Transverse colon (tissue), 4 donors: ENCODE data around the gene MTPN. TPM values are rescaled to one million over a fixed set of nuclear protein-coding genes. Genes with fewer than 3 reads are reported as not detected.

Experiments
- DNase-seq: peaks from one replicate; pipeline ENCODE4 v3.0.0-alpha.2; 2019
- H3K27ac ChIP-seq, 4 donors: fragments of 200-600 bp; sonication (generic); 2 replicates each; pipeline ENCODE4 v1.5.1; 2016 to 2018; ENCODE audit warnings: inconsistent platforms in 4 of 4
- H3K27me3 ChIP-seq: fragments of 200-600 bp; sonication (generic); 2 replicates; pipeline ENCODE4 v1.5.1; 2017; ENCODE audit warnings: inconsistent platforms
- H3K36me3 ChIP-seq, 4 donors: fragments of 200-600 bp; sonication (generic); 2 replicates each; pipeline ENCODE4 v1.5.1; 2017 to 2019; ENCODE audit warnings: inconsistent platforms in 4 of 4
- H3K4me1 ChIP-seq, 4 donors: fragments of 200-600 bp; sonication (generic); 2 replicates each; pipeline ENCODE4 v1.5.1; 2017 to 2020; ENCODE audit warnings: inconsistent platforms in 4 of 4
- H3K4me3 ChIP-seq, 4 donors: fragments of 200-600 bp; sonication (generic); 1 replicate in 1 of 4; 2 replicates in 3 of 4; pipeline versions ENCODE4 v1.5.1 to v1.6.1; 2017 to 2019; ENCODE audit warnings: inconsistent platforms in 4 of 4
- H3K9me3 ChIP-seq, 2 donors: fragments of 200-600 bp; sonication (generic); 2 replicates each; pipeline ENCODE4 v1.5.1; 2017 to 2019; ENCODE audit warnings: inconsistent platforms in 2 of 2
- CTCF ChIP-seq, 5 experiments: fragments of 200-600 bp in 3 of 5; fragments of 450-650 bp in 2 of 5; sonication (generic) in 3 of 5; IDR thresholded peaks; 1 replicate in 2 of 5; 2 replicates in 3 of 5; pipeline ENCODE4 v1.5.1; 2016 to 2017; ENCODE audit warnings: antibody characterized with exemption in 5 of 5, inconsistent platforms in 3 of 5, mild to moderate bottlenecking in 2 of 5, moderate library complexity in 1 of 5
- EP300 ChIP-seq: sonication (generic); formaldehyde crosslinking; IDR thresholded peaks from one replicate; pipeline ENCODE4 v1.6.1; 2017; ENCODE audit warnings: antibody characterized with exemption, low read depth
- POLR2A ChIP-seq: fragments of 450-650 bp; IDR thresholded peaks from one replicate; pipeline ENCODE4 v1.6.1; 2016; ENCODE audit warnings: antibody characterized with exemption, mild to moderate bottlenecking, moderate library complexity
- POLR2AphosphoS5 ChIP-seq, 3 donors: sonication (generic); formaldehyde crosslinking; IDR thresholded peaks; one replicate each; pipeline ENCODE4 v1.6.1; 2016; ENCODE audit warnings: antibody characterized with exemption in 3 of 3
- WGBS, 2 donors: methylation state at CpG; one replicate each; pipeline ENCODE4 v1.1.5; 2018; ENCODE audit warnings: low coverage in 1 of 2; 5-methylcytosine and 5-hydroxymethylcytosine counted together
- in situ Hi-C, 4 donors: fragments of 200-750 bp; cut with MboI; loops; one replicate each; pipeline versions ENCODE4 v1.15.0 to v1.15.1; 2017; ENCODE audit warnings: low sequenced_read_pairs in 3 of 4, low pct_ligation_motif_present in 1 of 4, low pct_unique_long_range_greater_than_20kb in 1 of 4
- intact Hi-C: fragments of 100-400 bp; cut with DNase I; formaldehyde crosslinking; loops from one replicate; pipeline ENCODE4 v1.15.1; 2023; ENCODE audit warnings: low total_unique reads
- total RNA-seq, 4 donors: library from RNA; depleted of rRNA; stranded (reverse); fragments of >200 nt; gene quantifications; one replicate each; pipeline ENCODE4 v1.1.0, GENCODE V29; 2016

The MTPN gene
- total RNA-seq, 4 donors from 2014 or later, result 44.9 to 71.7 (median 65.5) TPM

DNA sequence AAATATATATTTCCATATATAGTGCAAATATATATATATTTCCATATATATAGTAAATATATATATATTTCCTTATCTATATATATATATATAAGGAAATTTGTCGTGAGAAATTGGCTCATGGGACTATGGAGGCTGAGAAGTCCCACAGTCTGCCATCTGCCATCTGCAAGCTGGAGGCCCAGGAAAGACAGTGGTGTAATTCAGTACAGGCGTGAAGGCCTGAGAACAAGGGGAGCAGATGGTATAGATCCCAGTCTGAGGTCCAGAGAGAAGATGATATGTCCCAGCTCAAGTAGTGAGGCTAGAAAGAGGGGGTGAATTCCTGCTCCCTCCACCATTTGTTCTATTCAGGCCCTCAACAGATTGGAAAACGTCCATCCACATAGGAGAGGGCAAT is 78.9 kb downstream of the MTPN start:
- no peak for DNase-seq
- no peaks in the 10 kb centered on the region for H3K9me3 ChIP-seq
- no peaks in the 10 kb centered on the region for H3K27me3 ChIP-seq
- H3K4me1 ChIP-seq, result no peaks in the 10 kb centered on the region
- H3K4me3 ChIP-seq, result no peak overlapping the region
- H3K36me3 ChIP-seq, result no peaks in the 10 kb centered on the region
- in situ Hi-C loops (no loop called here), intact Hi-C loops (no loop called here)
- H3K27ac ChIP-seq, result no peak overlapping the region
- TF ChIP-seq POLR2AphosphoS5 (IDR thresholded peaks at IDR 0.05) (no peak), POLR2A (no peak), CTCF (IDR thresholded peaks at IDR 0.05) (no peak), EP300 (no peak)
- WGBS, 2 donors, result 61 to 76% methylated on average over 2 to 3 of the region's 3 CpGs

- in situ Hi-C loops, result no loop called here
Measured at GRCh38 chr7:135894816-135895215, 82.3 kb downstream of the MTPN start.

DNA sequence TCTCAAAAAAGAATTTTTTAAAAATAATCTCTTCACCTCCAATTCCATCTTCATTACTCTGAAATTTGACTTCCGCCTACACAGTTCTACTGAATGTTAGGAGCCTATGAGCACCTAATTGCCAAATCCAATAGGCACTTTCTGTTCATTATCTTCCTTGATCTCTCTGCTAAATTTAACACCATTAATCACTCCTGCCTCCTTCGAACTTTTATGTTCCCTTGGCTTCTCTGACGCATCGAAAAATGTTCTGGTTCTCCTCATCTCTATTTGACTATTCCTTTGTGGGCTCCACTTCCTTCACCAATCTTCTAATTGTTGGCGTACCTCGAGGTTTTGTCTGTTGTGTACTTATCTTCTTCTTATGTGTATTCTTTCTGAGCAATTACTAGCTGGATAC is 87.3 kb downstream of the MTPN start:
- Histone ChIP-seq H3K27ac (no peak overlapping the region), H3K4me1 (no peaks in the 10 kb centered on the region), H3K27me3 (no peaks in the 10 kb centered on the region), H3K4me3 (no peak overlapping the region), H3K9me3 (no peaks in the 10 kb centered on the region), H3K36me3 (no peaks in the 10 kb centered on the region)
- intact Hi-C loops (no loop called here), in situ Hi-C loops (no loop called here)
- 73 to 84% methylated on average over 6 of the region's 6 CpGs for WGBS, 2 donors
- TF ChIP-seq POLR2AphosphoS5 (IDR thresholded peaks at IDR 0.05), result peak in 1 of 3 donors; percentile 32
- TF ChIP-seq POLR2A, result no peak
- DNase-seq, result no peak

More at GRCh38 chr7:135894816-135895215, 82.3 kb downstream of the MTPN start:
- Histone ChIP-seq H3K27ac (no peak overlapping the region), H3K27me3 (no peaks in the 10 kb centered on the region), H3K4me1 (no peaks in the 10 kb centered on the region), H3K4me3 (no peak overlapping the region), H3K36me3 (no peaks in the 10 kb centered on the region), H3K9me3 (no peaks in the 10 kb centered on the region)
- DNase-seq, result no peak
- intact Hi-C loops, result no loop called here
- TF ChIP-seq EP300 (no peak), POLR2AphosphoS5 (IDR thresholded peaks at IDR 0.05) (no peak), POLR2A (no peak)
- WGBS, 2 donors, result 88 to 91% methylated on average over 3 of the region's 3 CpGs

GRCh38 chr7:135888740-135889139 is 88.4 kb downstream of the MTPN start:
- Histone ChIP-seq H3K27ac (no peak overlapping the region), H3K27me3 (no peaks in the 10 kb centered on the region), H3K36me3 (no peaks in the 10 kb centered on the region), H3K4me1 (no peaks in the 10 kb centered on the region), H3K9me3 (no peaks in the 10 kb centered on the region), H3K4me3 (no peak overlapping the region)
- in situ Hi-C loops (no loop called here), intact Hi-C loops (no loop called here)
- WGBS, 2 donors, result 67 to 74% methylated on average over 5 of the region's 5 CpGs
- DNase-seq, result no peak
- TF ChIP-seq EP300 (no peak), POLR2A (no peak), CTCF (IDR thresholded peaks at IDR 0.05) (no peak), POLR2AphosphoS5 (IDR thresholded peaks at IDR 0.05) (no peak)

- in situ Hi-C loops (no loop called here), intact Hi-C loops (no loop called here)
- Histone ChIP-seq H3K27me3 (no peaks in the 10 kb centered on the region), H3K4me1 (no peaks in the 10 kb centered on the region), H3K27ac (no peak overlapping the region), H3K9me3 (no peaks in the 10 kb centered on the region), H3K36me3 (no peaks in the 10 kb centered on the region), H3K4me3 (no peak overlapping the region)
- DNase-seq, result no peak
- WGBS, 2 donors, result 71 to 76% methylated on average over 5 of the region's 5 CpGs
- no peak for TF ChIP-seq POLR2A
- TF ChIP-seq CTCF (IDR thresholded peaks at IDR 0.05), result no peak
- no peak for TF ChIP-seq POLR2AphosphoS5 (IDR thresholded peaks at IDR 0.05)
- TF ChIP-seq EP300, result no peak
Measured at GRCh38 chr7:135886345-135887132, 90.6 kb downstream of the MTPN start.
